ENCODE measurements around the gene PDCD2.

DNA sequence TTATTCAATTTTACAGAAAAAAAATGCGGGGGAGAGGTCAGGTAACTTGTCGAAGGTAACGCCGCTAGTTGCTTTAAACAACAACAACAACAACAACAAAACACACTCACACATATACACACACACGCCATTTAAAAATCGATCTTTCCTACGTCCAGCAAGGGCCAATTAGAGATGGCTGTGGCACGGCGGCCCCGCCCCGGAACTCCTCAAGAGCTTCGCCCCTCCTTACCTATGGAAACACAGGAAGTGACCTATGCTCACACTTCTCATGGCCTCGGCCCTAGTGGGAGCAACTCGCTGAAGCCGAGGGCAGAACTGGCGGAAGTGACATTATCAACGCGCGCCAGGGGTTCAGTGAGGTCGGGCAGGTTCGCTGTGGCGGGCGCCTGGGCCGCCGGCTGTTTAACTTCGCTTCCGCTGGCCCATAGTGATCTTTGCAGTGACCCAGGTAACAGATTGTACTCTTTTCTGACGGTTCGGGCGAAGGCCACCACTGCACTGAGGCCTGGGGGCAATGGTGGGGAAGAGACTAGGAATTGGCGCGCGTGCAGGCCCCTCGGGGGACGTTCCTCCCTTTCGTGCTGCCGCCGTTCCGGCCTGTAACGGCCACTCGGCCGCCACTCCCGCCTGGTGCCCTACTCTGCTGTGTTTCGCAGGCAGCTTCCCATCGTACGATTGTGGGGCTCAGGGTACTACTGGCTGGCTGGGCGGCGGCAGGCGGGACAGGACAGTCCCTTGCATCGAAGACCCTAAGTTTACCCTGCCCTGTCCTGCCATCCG lies 30.2 kb downstream of the PDCD2 start, which contains the start of gene TBP:
- TF ChIP-seq, protein P1, sequence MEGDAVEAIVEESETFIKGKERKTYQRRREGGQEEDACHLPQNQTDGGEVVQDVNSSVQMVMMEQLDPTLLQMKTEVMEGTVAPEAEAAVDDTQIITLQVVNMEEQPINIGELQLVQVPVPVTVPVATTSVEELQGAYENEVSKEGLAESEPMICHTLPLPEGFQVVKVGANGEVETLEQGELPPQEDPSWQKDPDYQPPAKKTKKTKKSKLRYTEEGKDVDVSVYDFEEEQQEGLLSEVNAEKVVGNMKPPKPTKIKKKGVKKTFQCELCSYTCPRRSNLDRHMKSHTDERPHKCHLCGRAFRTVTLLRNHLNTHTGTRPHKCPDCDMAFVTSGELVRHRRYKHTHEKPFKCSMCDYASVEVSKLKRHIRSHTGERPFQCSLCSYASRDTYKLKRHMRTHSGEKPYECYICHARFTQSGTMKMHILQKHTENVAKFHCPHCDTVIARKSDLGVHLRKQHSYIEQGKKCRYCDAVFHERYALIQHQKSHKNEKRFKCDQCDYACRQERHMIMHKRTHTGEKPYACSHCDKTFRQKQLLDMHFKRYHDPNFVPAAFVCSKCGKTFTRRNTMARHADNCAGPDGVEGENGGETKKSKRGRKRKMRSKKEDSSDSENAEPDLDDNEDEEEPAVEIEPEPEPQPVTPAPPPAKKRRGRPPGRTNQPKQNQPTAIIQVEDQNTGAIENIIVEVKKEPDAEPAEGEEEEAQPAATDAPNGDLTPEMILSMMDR (IDR thresholded peaks at IDR 0.05): peak in 2 of 4 experiments; percentile 16 to 27
- peak; percentile 99 for TF ChIP-seq POLR2AphosphoS5 (IDR thresholded peaks at IDR 0.05)
